HEK293 (cell line): Measurements from ENCODE around the gene CACNG6.

ENCODE experiments used
- ATF2 ChIP-seq: fragments of 450-650 bp; formaldehyde crosslinking; IDR thresholded peaks from 2 replicates; pipeline ENCODE4 v1.5.1; 2016; ENCODE audit warnings: missing biosample characterization, missing genetic modification characterization, low read depth
- HOXA7 ChIP-seq: sonication (generic); formaldehyde crosslinking; IDR thresholded peaks from 2 replicates; pipeline ENCODE4 v1.8.1; 2022; ENCODE audit warnings: missing genetic modification reagents, borderline replicate concordance
- HOXC10 ChIP-seq: sonication (generic); formaldehyde crosslinking; IDR thresholded peaks from 2 replicates; pipeline ENCODE4 v1.8.1; 2023; ENCODE audit warnings: mild to moderate bottlenecking, missing genetic modification reagents
- PRDM4 ChIP-seq: fragments of 450-650 bp; formaldehyde crosslinking; IDR thresholded peaks from 2 replicates; pipeline ENCODE4 v1.5.1; 2017; ENCODE audit warnings: missing biosample characterization, missing genetic modification characterization
- TRIM28 ChIP-seq: IDR thresholded peaks from 2 replicates; pipeline ENCODE4 v1.6.1; 2011; ENCODE audit warnings: low read length, control low read depth, borderline replicate concordance
- ZBTB1 ChIP-seq: fragments of 450-650 bp; formaldehyde crosslinking; IDR thresholded peaks from 2 replicates; pipeline ENCODE4 v1.5.1; 2016; ENCODE audit warnings: missing biosample characterization, missing genetic modification characterization
- ZBTB17 ChIP-seq: fragments of 450-650 bp; formaldehyde crosslinking; IDR thresholded peaks from 2 replicates; pipeline ENCODE4 v1.5.1; 2016; ENCODE audit warnings: missing biosample characterization, missing genetic modification characterization
- ZBTB20 ChIP-seq: fragments of 450-650 bp; formaldehyde crosslinking; IDR thresholded peaks from 2 replicates; pipeline ENCODE4 v1.5.1; 2016; ENCODE audit warnings: missing biosample characterization, missing genetic modification characterization
- ZBTB44 ChIP-seq: fragments of 450-650 bp; IDR thresholded peaks from 2 replicates; pipeline ENCODE4 v1.5.1; 2018; ENCODE audit warnings: missing biosample characterization, mild to moderate bottlenecking, missing genetic modification characterization
- ZNF16 ChIP-seq: fragments of 450-650 bp; formaldehyde crosslinking; IDR thresholded peaks from 2 replicates; pipeline ENCODE4 v1.5.1; 2016; ENCODE audit warnings: low read depth, missing biosample characterization, missing genetic modification characterization
- ZNF221 ChIP-seq: fragments of 450-650 bp; formaldehyde crosslinking; IDR thresholded peaks from 2 replicates; pipeline ENCODE4 v1.5.1; 2017; ENCODE audit warnings: missing biosample characterization, missing genetic modification characterization, borderline replicate concordance
- ZNF26 ChIP-seq: fragments of 450-650 bp; formaldehyde crosslinking; IDR thresholded peaks from 2 replicates; pipeline ENCODE4 v1.5.1; 2016; ENCODE audit warnings: missing biosample characterization, missing genetic modification characterization
- ZNF280D ChIP-seq: fragments of 450-650 bp; formaldehyde crosslinking; IDR thresholded peaks from 2 replicates; pipeline ENCODE4 v1.5.1; 2016; ENCODE audit warnings: missing biosample characterization, missing genetic modification characterization
- ZNF311 ChIP-seq: fragments of 450-650 bp; formaldehyde crosslinking; IDR thresholded peaks from 2 replicates; pipeline ENCODE4 v1.5.1; 2017; ENCODE audit warnings: missing biosample characterization, missing genetic modification characterization, borderline replicate concordance
- ZNF398 ChIP-seq: fragments of 450-650 bp; formaldehyde crosslinking; IDR thresholded peaks from 2 replicates; pipeline ENCODE4 v1.5.1; 2017; ENCODE audit warnings: missing biosample characterization, missing genetic modification characterization
- ZNF416 ChIP-seq: fragments of 450-650 bp; formaldehyde crosslinking; IDR thresholded peaks from 2 replicates; pipeline ENCODE4 v1.5.1; 2016; ENCODE audit warnings: missing biosample characterization, missing genetic modification characterization
- ZNF48 ChIP-seq: fragments of 450-650 bp; formaldehyde crosslinking; IDR thresholded peaks from 2 replicates; pipeline ENCODE4 v1.5.1; 2016; ENCODE audit warnings: missing biosample characterization, missing genetic modification characterization
- ZNF513 ChIP-seq: fragments of 450-650 bp; IDR thresholded peaks from 2 replicates; pipeline ENCODE4 v1.5.1; 2018; ENCODE audit warnings: missing biosample characterization, missing genetic modification characterization
- ZNF521 ChIP-seq: fragments of 450-650 bp; formaldehyde crosslinking; IDR thresholded peaks from 2 replicates; pipeline ENCODE4 v1.5.1; 2017; ENCODE audit warnings: missing biosample characterization, mild to moderate bottlenecking, missing genetic modification characterization
- ZNF555 ChIP-seq: fragments of 450-650 bp; formaldehyde crosslinking; conservative IDR thresholded peaks from 2 replicates; pipeline ENCODE4 v1.5.1; 2017; ENCODE audit warnings: missing biosample characterization, mild to moderate bottlenecking, missing genetic modification characterization, inconsistent platforms
- ZNF600 ChIP-seq: fragments of 450-650 bp; formaldehyde crosslinking; IDR thresholded peaks from 2 replicates; pipeline ENCODE4 v1.5.1; 2016; ENCODE audit warnings: missing biosample characterization, missing genetic modification characterization
- ZNF629 ChIP-seq: fragments of 450-650 bp; formaldehyde crosslinking; IDR thresholded peaks from 2 replicates; pipeline ENCODE4 v1.5.1; 2017; ENCODE audit warnings: missing biosample characterization, missing genetic modification characterization
- ZNF658 ChIP-seq: fragments of 450-650 bp; formaldehyde crosslinking; IDR thresholded peaks from 2 replicates; pipeline ENCODE4; 2016; ENCODE audit warnings: missing biosample characterization, missing genetic modification characterization
- ZNF768 ChIP-seq: fragments of 450-650 bp; formaldehyde crosslinking; IDR thresholded peaks from 2 replicates; pipeline ENCODE4 v1.5.1; 2018; ENCODE audit warnings: missing biosample characterization, mild to moderate bottlenecking, missing genetic modification characterization
- ZNF837 ChIP-seq: fragments of 450-650 bp; formaldehyde crosslinking; IDR thresholded peaks from 2 replicates; pipeline ENCODE4 v1.5.1; 2016; ENCODE audit warnings: missing biosample characterization, missing genetic modification characterization
- ZSCAN23 ChIP-seq: fragments of 450-650 bp; formaldehyde crosslinking; IDR thresholded peaks from 2 replicates; pipeline ENCODE4 v1.5.1; 2016; ENCODE audit warnings: missing biosample characterization, missing genetic modification characterization

CACNG6 gene

GRCh38 chr19:53980539-53981375 is 10.7 kb upstream of the CACNG6 start (continued):
- peak; percentile 67 for TF ChIP-seq ZBTB17 (tag by site-specific recombination)
- no peak for TF ChIP-seq ZNF768
- no peak for TF ChIP-seq ZNF837 (tag by site-specific recombination)
- TF ChIP-seq ZNF398 (tag by site-specific recombination): peak; percentile 16; the same call in 1 of the 2 replicates
- peak; percentile 83 for TF ChIP-seq ZNF629 (tag by site-specific recombination)
- no peak for TF ChIP-seq ZNF658 (tag by site-specific recombination)
- TF ChIP-seq ZNF555 (tag by site-specific recombination): no peak
- TF ChIP-seq ZNF521 (tag by site-specific recombination): no peak
- TF ChIP-seq ZNF221 (tag by site-specific recombination): no peak
- peak; percentile 47; the same call in 1 of the 2 replicates for TF ChIP-seq PRDM4 (tag by site-specific recombination)
- TF ChIP-seq ZNF513 (tag by site-specific recombination): no peak
- no peak for TF ChIP-seq ZSCAN23
- TF ChIP-seq ZBTB44 (tag by site-specific recombination): no peak
- no peak for TF ChIP-seq ZNF280D (tag by site-specific recombination)
- TF ChIP-seq ZNF26 (tag by site-specific recombination): no peak
- TF ChIP-seq ZNF600: no peak
- peak; percentile 97 for TF ChIP-seq ATF2
- TF ChIP-seq HOXA7 (CRISPR knock-in tag): no peak
- no peak for TF ChIP-seq ZNF16 (tag by site-specific recombination)
- TF ChIP-seq TRIM28: no peak
- TF ChIP-seq ZNF311 (tag by site-specific recombination): no peak
- TF ChIP-seq ZNF48 (tag by site-specific recombination): no peak
- TF ChIP-seq HOXC10 (CRISPR knock-in tag): no peak
- peak; percentile 57 for TF ChIP-seq ZBTB20 (tag by site-specific recombination)
- no peak for TF ChIP-seq ZBTB1 (tag by site-specific recombination)
- TF ChIP-seq ZNF416 (tag by site-specific recombination): no peak
